Left hindlimb (tissue), 1 donor: Measurements from ENCODE around the gene TTF2.

Experiments
- DNase-seq: peaks from one replicate; pipeline ENCODE4 v3.0.0-alpha.2; 2018

The TTF2 gene

DNA sequence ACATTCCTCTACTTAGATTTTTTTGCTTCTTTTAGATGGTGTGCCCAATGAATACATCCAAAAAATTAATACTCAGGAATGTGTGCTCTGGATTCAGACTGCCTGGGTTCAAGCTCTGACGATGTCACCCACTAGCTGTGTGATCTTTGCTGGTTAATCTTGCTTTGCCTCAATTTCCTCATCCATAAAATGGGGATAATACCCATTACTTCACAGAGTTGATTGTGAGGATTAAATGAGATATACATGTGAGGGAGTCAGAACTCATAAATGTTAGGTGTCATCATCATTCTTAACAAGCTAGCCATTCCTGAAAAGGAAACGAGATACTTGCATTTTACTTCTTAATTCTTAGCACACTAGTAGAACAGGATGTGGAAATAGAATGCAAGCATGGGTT lies 12.9 kb upstream of the TTF2 start:
- no peak for DNase-seq

GRCh38 chr1:117049857-117050256 lies 10.3 kb upstream of the TTF2 start:
- no peak for DNase-seq

- no peak for DNase-seq
These were observed 8.7 kb upstream of the TTF2 start for GRCh38 chr1:117051224-117052064.

- DNase-seq, result no peak
These were observed 6.1 kb upstream of the TTF2 start for GRCh38 chr1:117054068-117054467.

DNA sequence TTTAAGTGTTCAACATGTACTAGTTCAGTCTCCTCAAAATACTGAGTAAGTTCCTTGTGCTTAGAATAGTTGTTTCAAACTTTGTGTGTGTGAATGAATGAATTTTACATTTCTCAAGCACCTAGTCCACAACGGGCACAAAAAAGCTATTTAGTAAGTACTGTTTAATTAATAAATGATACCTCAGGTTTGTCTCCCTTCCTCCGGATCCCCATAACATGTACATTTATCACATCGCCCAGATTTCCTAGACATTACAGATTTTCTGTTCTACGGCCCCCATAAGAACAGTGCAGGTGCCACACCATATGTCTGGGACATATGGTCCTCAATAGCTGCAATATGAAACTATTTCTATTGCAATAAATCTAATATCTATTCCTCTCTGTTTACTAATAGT lies 1.3 kb upstream of the TTF2 start:
- DNase-seq, result no peak

DNA sequence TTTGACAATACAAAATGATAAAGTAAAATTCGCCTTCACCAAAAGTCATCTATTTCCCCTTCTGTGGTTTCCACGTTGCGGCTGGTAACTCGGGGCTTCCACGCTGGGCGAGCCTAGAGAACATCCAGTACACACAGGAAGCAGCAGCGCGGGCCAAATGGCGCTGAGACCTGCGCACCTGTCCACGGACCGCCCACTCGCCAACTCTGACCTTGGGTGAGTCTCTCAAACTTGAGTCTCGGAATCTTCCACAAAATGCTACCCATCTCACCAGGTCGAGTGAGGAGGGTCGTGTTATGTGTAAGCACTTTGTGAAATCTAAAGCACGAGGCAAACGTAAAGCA lies 820 bp upstream of the TTF2 start:
- peak; percentile 37 for DNase-seq

GRCh38 chr1:117060441-117061317 lies 553 bp downstream of the TTF2 start:
- no peak for DNase-seq

DNA sequence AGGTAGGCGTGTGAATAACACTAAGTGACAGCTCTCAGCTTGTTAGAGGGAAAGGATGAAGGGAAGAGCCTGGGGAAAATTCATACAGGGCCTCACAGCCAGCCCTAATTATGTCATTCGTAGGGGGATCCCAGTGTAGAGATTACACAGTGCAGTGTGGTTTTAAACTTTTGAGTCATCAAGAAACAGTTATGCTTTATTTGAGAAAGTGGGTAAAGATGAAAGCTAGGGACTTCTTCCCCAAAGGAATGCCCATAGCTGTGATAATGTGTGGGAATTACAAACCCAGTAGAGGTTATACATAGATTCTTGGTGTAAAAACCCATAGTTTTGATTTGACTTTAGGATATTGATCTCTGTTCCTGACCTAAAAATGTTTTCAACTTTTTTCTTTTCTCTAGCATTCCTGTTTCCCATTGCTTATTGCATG lies 1.9 kb downstream of the TTF2 start:
- DNase-seq, result no peak

DNA sequence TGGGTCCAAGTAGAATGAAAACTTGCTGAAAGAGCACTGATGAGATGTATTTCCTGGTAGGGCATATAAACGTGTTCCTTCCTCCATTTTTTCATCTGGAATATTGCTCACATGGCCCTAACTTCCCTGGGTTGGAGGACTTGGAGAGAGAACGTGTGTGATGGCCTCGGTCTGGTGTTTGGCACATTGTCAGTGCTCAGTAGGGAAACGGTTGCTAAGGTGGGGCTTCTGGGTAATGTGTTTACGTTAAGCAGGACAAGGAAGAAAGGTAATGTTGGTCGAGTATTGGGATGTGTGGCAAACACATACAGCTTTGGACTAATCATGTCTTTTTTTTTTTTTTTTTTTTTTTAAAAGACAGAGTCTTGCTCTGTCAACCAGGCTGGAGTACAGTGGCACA lies 6.2 kb downstream of the TTF2 start:
- no peak for DNase-seq

DNA sequence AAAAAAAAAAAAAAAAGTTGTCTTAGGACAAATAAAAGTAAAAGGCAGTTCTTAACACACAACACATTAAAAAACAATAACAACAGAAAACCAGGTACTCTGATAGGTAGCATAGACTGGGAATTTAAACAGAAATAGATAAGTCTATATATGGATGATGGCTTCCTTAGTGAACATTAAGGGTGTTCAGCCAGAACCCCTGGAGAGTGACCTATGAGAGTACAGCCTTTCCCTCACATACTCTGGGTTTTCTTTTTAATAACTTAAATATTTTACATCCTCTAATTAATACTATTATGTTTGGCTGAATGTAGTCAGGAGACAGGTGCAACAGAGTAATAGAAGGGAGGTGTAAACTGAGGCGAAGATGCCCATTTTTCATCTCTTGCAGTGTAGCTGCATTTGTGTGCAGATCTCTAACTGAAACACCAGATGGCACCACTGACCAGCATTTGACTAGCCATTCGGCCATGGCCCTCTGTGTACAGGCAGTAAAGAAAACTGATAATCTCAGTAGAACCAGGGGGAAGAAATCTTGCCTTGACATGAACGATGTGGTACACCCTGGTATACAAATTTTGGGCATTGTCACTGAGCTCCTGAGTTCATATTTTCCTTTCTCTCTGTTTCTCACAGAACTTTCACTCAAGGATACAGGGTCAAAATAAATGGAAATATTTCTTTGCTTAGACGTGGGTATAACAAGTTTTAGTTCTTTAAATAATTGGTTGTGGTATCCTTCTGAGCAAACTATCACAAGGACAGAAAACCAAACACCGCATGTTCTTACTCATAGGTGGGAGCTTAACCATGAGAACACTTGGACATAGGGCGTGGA lies 7.6 kb downstream of the TTF2 start:
- peak; percentile 43 for DNase-seq

DNA sequence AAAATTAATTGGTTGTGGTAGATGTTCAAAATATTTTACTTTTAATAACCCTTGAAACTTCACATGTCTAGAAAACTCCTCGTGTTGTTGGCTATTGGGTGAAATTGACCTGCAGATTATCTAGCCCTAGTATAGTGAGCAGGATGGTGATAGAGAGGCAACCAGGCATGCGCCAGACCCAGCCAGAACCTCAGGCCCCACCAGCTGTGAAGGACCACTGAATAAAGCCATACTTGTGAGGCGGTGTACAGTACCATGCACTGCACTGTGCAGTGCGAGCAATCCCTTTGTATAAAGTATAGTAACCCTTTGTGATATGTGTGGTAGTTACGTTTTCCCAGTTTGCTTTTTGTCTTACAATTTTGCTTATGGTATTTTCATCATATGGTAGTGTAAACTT lies 8.5 kb downstream of the TTF2 start:
- DNase-seq, result no peak

DNA sequence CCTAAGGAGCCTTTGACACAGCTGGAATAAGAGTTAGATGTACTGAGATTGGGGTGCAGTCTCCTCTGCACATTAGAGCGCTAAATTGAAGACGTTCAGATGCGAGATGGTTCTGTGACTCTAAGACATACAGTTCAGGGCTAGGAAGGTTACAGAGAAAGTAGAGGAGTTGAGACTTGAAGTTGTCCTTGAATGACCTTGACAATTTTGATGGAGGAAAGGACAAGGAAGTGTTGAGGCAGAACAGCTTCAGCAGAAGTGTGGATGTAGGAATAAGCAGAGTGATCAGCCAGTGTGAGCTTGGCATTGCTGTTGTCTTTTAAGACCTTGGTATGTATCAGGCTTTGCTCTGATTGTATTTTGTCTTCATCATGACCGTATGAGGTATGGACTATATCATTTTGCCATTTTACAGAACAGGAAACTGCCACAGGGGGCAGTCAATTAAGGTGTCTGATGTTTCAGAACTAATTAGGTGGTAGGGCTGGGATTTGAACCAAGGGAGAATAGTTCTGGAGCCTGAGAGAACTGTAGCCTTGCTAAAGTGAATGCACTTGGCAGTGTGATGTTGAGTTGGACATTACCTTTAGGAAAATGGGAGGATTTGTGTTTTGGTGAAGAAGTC lies 9.2 kb downstream of the TTF2 start:
- DNase-seq, result no peak

DNA sequence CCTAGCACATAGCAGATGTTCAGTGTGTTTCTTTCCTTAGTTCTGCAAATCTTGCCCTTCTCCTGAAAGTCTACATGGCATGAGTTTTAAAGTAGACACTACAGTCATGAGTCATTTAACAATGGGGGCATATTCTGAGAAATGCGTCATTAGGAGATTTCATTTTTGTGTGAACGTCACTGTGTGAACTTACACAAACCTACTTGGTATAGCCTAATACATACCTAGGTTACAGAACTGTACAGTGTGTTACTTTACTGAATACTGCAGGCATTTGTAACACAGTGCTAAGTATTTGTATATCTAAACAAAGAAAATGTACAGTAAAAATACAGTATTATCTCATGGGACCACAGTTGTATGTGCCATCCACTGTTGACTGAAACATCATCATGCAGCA lies 10.0 kb downstream of the TTF2 start:
- no peak for DNase-seq

GRCh38 chr1:117076648-117077047 lies 16.5 kb downstream of the TTF2 start:
- DNase-seq, result no peak

GRCh38 chr1:117077267-117077666 lies 17.1 kb downstream of the TTF2 start:
- DNase-seq, result no peak

DNA sequence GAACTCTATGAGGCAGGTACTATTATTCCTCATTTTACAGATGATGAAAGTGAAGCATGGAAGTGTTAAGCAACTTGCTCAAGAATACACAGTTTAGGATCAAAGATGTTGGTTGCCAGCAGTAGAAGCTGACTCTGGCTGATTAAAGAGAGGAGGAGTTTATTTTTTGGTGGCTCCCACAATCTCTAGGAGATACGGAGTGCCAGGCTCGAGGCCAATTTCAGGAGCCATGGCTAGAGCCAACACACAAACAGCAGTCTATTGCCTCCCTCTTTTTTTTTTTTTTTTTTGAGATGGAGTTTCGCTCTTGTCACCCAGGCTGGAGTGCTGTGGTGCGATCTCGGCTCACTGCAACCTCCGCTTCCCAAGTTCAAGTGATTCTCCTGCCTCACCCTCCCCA lies 19.6 kb downstream of the TTF2 start:
- no peak for DNase-seq

DNA sequence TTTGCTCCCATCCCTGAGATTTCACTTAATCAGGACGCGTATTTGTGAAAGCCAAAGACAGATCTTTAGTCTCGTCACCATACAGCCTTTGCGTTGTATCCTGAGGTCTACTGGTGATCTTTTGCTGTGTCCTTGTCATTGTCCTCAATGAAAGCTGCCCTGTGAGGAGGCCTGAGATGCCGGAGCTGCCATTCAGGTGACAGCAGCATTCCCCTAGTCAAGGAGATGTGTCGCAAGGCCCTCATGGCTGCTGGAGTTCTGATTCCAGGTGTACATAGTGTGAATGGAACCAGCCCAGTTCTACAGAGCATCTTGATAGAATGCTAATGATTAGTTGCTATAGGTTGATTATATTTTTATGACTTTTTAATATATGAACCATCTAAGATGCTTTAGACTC lies 24.1 kb downstream of the TTF2 start:
- no peak for DNase-seq

DNA sequence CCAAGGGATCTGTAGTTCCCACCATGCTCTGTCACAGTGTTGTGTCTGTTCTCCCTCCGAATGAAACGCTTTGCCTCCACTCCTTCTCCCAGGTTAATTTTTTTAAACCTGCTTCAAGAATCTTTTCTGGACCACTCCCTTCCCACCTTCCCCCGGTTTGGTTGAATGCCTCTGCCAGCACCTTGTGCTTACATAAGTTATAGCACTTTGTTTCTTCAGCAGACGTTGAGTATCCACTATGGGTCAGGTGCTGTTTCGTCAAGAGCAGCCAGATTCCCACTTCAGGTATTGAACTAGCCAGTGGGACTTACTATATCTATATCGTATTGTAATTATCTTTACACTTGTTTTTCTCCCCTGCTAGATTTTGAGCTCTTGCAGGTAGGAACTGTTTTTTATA lies 27.6 kb downstream of the TTF2 start:
- DNase-seq, result no peak

DNA sequence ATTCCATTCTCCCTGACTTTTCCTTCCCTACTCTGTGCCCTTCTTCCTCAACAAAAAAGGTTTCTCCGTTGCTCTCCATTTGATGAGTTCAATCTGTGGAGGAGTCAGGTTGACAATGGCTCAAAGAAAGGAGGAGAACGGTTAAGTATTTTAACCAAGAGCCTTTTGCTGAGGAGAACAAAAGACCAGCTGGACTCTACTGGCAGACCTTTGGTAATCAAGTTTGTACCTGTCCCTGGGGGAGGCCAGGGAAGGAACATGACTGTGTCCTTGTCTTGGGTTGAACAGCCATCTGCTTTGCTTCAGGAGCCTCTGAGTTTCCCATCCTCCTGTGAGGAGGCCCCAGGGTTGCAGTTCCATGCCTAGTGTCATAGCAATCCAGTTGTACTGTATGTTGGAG lies 29.9 kb downstream of the TTF2 start:
- DNase-seq, result no peak

DNA sequence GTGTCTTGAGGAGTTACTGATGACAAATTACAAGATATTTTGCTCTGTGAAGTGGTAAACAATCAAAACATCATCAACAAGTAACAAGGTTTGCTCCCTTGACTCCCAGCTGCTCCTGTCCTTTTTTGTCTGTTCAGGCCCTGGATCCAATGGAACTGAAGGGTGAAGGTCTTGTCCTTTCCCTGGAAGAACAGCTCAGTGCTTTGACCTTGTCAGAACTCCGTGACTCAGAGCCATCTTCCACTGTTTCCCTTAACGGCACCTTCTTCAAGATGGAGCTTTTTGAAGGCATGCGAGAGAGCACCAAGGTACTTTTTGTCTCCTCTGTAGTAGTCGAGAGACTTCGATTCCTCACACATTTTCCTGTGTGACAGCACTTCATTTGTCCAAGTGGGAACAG lies 32.5 kb downstream of the TTF2 start:
- DNase-seq, result no peak

- DNase-seq, result no peak
These were observed 33.0 kb downstream of the TTF2 start for GRCh38 chr1:117093091-117093534.

- DNase-seq, result no peak
These were observed 33.9 kb downstream of the TTF2 start for GRCh38 chr1:117093870-117094621.
